H1 (cell line): ENCODE data around the gene TRABD. TPM values are rescaled to one million over a fixed set of nuclear protein-coding genes. Genes with fewer than 3 reads are reported as not detected.

ENCODE experiments used
- ATF2 ChIP-seq: IDR thresholded peaks from 2 replicates; pipeline ENCODE4 v1.6.1; 2012; ENCODE audit warnings: low read length, inconsistent platforms
- CTCF ChIP-seq, 3 experiments: IDR thresholded peaks; 1 replicate in 2 of 3; 2 replicates in 1 of 3; pipeline versions ENCODE4 v1.5.1 to v1.6.1; 2011; ENCODE audit warnings: low read length in 3 of 3, mild to moderate bottlenecking in 3 of 3, inconsistent platforms in 2 of 3, low read depth in 1 of 3, moderate library complexity in 1 of 3; ENCODE audit not compliant: insufficient read depth in 1 of 3; ENCODE audit errors: control extremely low read depth in 1 of 3
- FOSL1 ChIP-seq: IDR thresholded peaks from 2 replicates; pipeline ENCODE4 v1.6.1; 2011; ENCODE audit warnings: mild to moderate bottlenecking, low read depth, low read length, moderate library complexity; ENCODE audit not compliant: insufficient read depth
- JUND ChIP-seq: IDR thresholded peaks from 2 replicates; pipeline ENCODE4 v1.6.1; 2011; ENCODE audit warnings: mild to moderate bottlenecking, improper control_type of control experiment, low read length
- TAF1 ChIP-seq: IDR thresholded peaks from 2 replicates; pipeline ENCODE4 v1.6.1; 2011; ENCODE audit warnings: mild to moderate bottlenecking, low read depth, low read length
- TEAD4 ChIP-seq: IDR thresholded peaks from 2 replicates; pipeline ENCODE4 v1.6.1; 2012; ENCODE audit warnings: low read depth, low read length, inconsistent platforms, mixed read lengths
- USF2 ChIP-seq: IDR thresholded peaks from 2 replicates; pipeline ENCODE4 v1.6.1; 2011; ENCODE audit warnings: low read length, improper control_type of control experiment
- polyA plus RNA-seq, 7 experiments: library from polyadenylated mRNA; depleted of rRNA in 3 of 7; stranded (reverse) in 5 of 7; unstranded in 2 of 7; fragments of >200 nt in 5 of 7; fragments of 200-250 nt in 2 of 7; gene quantifications; 1 replicate in 5 of 7; 2 replicates in 1 of 7; 4 replicates in 1 of 7; pipeline versions ENCODE4 v1.2.1 to v1.2.3, GENCODE V29; 2011 to 2013; ENCODE audit warnings: missing spikeins in 2 of 7, mixed read lengths in 2 of 7
- total RNA-seq: library from RNA; stranded (reverse); fragmentation: NEBNext Ultra II Directional; extraction: Animal tissue kit (Norgen Biotek cat#: 25700); gene quantifications from 2 replicates; pipeline ENCODE4 v1.2.1, GENCODE V29; 2021

TRABD gene
- total and polyA plus RNA-seq, 2 of the 8 experiments (the other 6 are each of a cell fraction or from before 2014, with no cell fraction given) = 44.2 to 57.5 TPM

GRCh38 chr22:50244420-50245213 lies 58.9 kb downstream of the TRABD start, which contains the start of gene TUBGCP6 (continued):
- no peak for TF ChIP-seq USF2
- TF ChIP-seq TEAD4 = no peak
- peak; percentile 82 for TF ChIP-seq TAF1
- TF ChIP-seq CTCF (IDR thresholded peaks at IDR 0.05; ENCODE audit: control extremely low read depth in 1 of 3, insufficient read depth in 1 of 3, low read depth in 1 of 3, low read length in 3 of 3) = peak in 2 of 3 experiments; percentile 8 to 16; a peak in 3 of 4 replicates
- TF ChIP-seq ATF2 = no peak
- TF ChIP-seq FOSL1 = no peak
- TF ChIP-seq JUND = no peak; the same call in 1 of the 2 replicates
- TF ChIP-seq, all 59 proteins: peak for 21
